ENCODE measurements around the gene KCTD1.

The KCTD1 gene

DNA sequence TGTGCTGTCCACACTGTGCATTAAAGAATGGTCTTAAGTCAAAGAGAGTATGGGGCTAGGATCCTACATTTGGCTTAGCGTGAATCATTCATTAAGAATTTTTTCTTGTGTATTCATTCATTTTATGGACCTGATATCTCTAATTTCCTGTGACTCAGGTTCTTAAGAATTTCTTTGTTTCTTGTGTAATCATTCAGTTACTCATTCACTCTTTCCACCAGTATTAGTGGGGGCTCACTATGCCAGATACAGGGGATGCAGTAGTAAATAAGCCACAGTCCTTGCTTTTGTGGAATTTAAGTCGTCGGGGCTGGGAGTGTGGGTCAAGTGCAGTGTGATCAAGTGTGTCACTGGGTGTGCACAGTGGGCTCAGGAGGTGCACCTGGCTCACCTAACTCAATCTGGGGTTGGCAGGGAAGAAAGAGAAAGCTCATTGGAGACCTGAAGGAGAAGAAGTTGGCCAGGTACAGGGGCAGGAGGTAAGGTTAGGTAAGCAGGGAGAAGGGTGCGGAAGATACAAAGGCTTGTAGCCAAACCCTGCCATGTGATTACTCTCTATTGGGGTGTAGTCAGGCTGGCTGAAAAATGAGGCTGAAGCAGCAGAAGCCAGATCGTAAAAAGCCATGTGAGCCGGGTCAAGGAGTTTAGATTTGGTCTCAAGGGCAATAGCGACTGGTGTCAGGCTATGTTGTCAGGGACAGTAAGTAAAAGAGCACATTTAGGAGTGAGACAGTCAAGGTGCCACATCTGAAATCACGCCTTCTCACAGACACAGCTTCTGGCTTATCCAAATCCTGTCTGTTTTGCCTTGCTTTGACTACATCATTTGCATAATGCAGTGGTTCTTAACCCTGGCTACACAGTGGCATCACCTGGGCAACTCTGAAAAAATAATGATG lies 67.2 kb downstream of the KCTD1 start:
- Mint-ChIP-seq H3K36me3 (ENCODE audit: low read depth) (peaks cover 27% of the 10 kb centered on the region), H3K4me1 (peaks cover 26% of the 10 kb centered on the region), H3K27me3 (ENCODE audit: low read depth) (no peaks in the 10 kb centered on the region), H3K4me3 (peak overlapping the region in 2 of 3 experiments; percentile 22 to 41), H3K9me3 (no peaks in the 10 kb centered on the region), H3K27ac (peak overlapping the region; percentile 93 to 96 (median 93))
- TF ChIP-seq, protein P1, sequence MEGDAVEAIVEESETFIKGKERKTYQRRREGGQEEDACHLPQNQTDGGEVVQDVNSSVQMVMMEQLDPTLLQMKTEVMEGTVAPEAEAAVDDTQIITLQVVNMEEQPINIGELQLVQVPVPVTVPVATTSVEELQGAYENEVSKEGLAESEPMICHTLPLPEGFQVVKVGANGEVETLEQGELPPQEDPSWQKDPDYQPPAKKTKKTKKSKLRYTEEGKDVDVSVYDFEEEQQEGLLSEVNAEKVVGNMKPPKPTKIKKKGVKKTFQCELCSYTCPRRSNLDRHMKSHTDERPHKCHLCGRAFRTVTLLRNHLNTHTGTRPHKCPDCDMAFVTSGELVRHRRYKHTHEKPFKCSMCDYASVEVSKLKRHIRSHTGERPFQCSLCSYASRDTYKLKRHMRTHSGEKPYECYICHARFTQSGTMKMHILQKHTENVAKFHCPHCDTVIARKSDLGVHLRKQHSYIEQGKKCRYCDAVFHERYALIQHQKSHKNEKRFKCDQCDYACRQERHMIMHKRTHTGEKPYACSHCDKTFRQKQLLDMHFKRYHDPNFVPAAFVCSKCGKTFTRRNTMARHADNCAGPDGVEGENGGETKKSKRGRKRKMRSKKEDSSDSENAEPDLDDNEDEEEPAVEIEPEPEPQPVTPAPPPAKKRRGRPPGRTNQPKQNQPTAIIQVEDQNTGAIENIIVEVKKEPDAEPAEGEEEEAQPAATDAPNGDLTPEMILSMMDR (IDR thresholded peaks at IDR 0.05; ENCODE audit: unreplicated experiment in 3 of 3), result no peak

DNA sequence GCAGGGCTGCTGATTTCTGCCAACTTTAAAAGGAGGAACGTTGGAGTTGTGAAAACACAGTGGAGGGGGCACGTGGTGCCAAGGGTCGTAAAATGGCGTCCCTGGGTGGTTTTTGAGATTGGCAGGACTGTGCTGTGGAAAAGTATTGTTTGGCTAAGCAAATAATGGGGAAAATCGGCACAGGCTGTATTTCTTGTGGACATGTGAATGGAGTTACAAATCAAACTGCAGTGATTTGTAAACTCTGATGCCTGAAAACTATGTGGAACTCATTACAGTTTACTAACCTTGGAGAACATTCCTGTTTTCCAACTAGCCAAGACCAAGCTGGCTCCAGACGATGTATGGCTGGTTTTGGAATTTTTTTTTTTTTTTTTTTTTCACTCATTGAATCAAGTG lies 68.7 kb downstream of the KCTD1 start:
- Mint-ChIP-seq H3K9me3 (no peaks in the 10 kb centered on the region), H3K4me1 (peaks cover 26% of the 10 kb centered on the region), H3K27ac (peak overlapping the region; percentile 93 to 98 (median 93)), H3K27me3 (ENCODE audit: low read depth) (no peaks in the 10 kb centered on the region), H3K4me3 (peak overlapping the region in 2 of 3 experiments; percentile 19 to 50), H3K36me3 (ENCODE audit: low read depth) (peaks cover 40% of the 10 kb centered on the region)
- TF ChIP-seq, protein P1 (IDR thresholded peaks at IDR 0.05; ENCODE audit: unreplicated experiment in 3 of 3), result no peak

- no peaks in the 10 kb centered on the region for H3K9me3 Mint-ChIP-seq
- H3K36me3 Mint-ChIP-seq (ENCODE audit: low read depth), result peaks cover 42% of the 10 kb centered on the region
- H3K4me1 Mint-ChIP-seq, result peaks cover 26% of the 10 kb centered on the region
- H3K27me3 Mint-ChIP-seq (ENCODE audit: low read depth), result no peaks in the 10 kb centered on the region
- peak overlapping the region; percentile 93 to 98 (median 93) for H3K27ac Mint-ChIP-seq
- TF ChIP-seq, protein P1 (IDR thresholded peaks at IDR 0.05; ENCODE audit: unreplicated experiment in 3 of 3), result no peak
- H3K4me3 Mint-ChIP-seq, result peak overlapping the region; percentile 19 to 50 (median 26)
These were observed 69.2 kb downstream of the KCTD1 start for GRCh38 chr18:26479065-26479680.

GRCh38 chr18:26477828-26478466 lies 70.4 kb downstream of the KCTD1 start:
- Mint-ChIP-seq H3K27ac (peak overlapping the region; percentile 93 to 98 (median 93)), H3K4me1 (peaks cover 26% of the 10 kb centered on the region), H3K4me3 (no peak overlapping the region), H3K27me3 (ENCODE audit: low read depth) (no peaks in the 10 kb centered on the region), H3K9me3 (no peaks in the 10 kb centered on the region), H3K36me3 (ENCODE audit: low read depth) (peaks cover 46% of the 10 kb centered on the region)
- TF ChIP-seq, protein P1 (IDR thresholded peaks at IDR 0.05; ENCODE audit: unreplicated experiment in 3 of 3), result no peak

GRCh38 chr18:26476697-26477096 lies 71.7 kb downstream of the KCTD1 start:
- Mint-ChIP-seq H3K9me3 (no peaks in the 10 kb centered on the region), H3K27me3 (ENCODE audit: low read depth) (no peaks in the 10 kb centered on the region), H3K36me3 (ENCODE audit: low read depth) (peaks cover 51% of the 10 kb centered on the region), H3K4me1 (peaks cover 26% of the 10 kb centered on the region), H3K4me3 (no peak overlapping the region), H3K27ac (no peak overlapping the region)
- TF ChIP-seq, protein P1 (IDR thresholded peaks at IDR 0.05; ENCODE audit: unreplicated experiment in 3 of 3), result no peak

Measured in nephron (organoid).